ENCODE measurements around the gene DNHD1. TPM values are rescaled to one million over a fixed set of nuclear protein-coding genes. Genes with fewer than 3 reads are reported as not detected.
A peak's percentile ranks its signal among the peaks of the same experiment; 100 is the strongest.
"Not testable (repeated sequence)": the region's sequence is repeated elsewhere in the genome, so short reads cannot be mapped to it uniquely, and the experiment has no call there.

Gene DNHD1
- total RNA-seq, 5 donors from 2014 or later (not counting 1 experiment from before 2014, with no cell fraction given): 44.1 to 52.0 (median 47.8) TPM

DNA sequence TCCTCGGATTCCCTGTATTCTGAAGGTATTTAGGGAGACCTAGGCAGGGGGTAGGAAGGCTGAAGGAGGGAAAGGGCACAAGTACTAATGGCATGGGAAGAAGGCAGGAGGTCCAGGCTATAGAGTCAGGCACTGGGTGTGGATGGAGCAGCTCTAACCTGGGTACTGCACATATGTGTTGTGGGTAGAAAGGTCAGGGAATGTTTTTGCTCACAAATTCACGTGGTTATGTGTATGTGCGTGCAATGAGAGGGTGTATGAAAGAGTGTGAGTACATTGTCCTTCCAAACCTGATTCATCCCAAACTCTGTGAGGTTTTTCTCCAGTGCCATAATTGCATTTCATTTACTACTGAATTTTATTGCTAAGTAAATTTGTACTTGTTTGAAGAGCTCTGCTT lies 23.2 kb downstream of the DNHD1 start:
- ChIA-PET CTCF (no interaction called here), POLR2A (no interaction called here)
- 100% methylated on average over 1 of the region's 3 CpGs for WGBS (ENCODE audit: insufficient coverage)
- no peak for ATAC-seq (replicated peaks in 1 of 4)
- Histone ChIP-seq H3K4me1 (ENCODE audit: control insufficient read depth in 1 of 2, extremely low read depth in 1 of 2, insufficient read depth in 2 of 2, low read length in 2 of 2) (no peaks in the 10 kb centered on the region), H3K4me3 (ENCODE audit: control insufficient read depth in 1 of 2, extremely low read depth in 1 of 2, low read length in 1 of 2) (no peak overlapping the region), H3K27ac (ENCODE audit: low read length) (no peak overlapping the region), H3K9me3 (no peaks in the 10 kb centered on the region), H3K27me3 (replicated peaks in 1 of 2; ENCODE audit: control insufficient read depth in 2 of 2, extremely low read depth in 1 of 2, insufficient read depth in 2 of 2, low read length in 1 of 2) (no peaks in the 10 kb centered on the region), H3K36me3 (ENCODE audit: control insufficient read depth in 2 of 2, extremely low read depth in 1 of 2, insufficient read depth in 1 of 2, low read length in 1 of 2) (peaks cover 4 to 20% of the 10 kb centered on the region in 2 donors)
- Mint-ChIP-seq H3K27me3 (no peaks in the 10 kb centered on the region), H3K36me3 (peaks cover 72% of the 10 kb centered on the region), H3K27ac (no peak overlapping the region), H3K4me3 (no peak overlapping the region), H3K4me1 (peaks cover 0 to 14% (median 8%) of the 10 kb centered on the region in 3 donors), H3K9me3 (no peaks in the 10 kb centered on the region)
- no peak for DNase-seq

- H3K27me3 ChIP-seq (replicated peaks in 1 of 2; ENCODE audit: control insufficient read depth in 2 of 2, extremely low read depth in 1 of 2, insufficient read depth in 2 of 2, low read length in 1 of 2); POLR2A ChIA-PET; ATAC-seq (replicated peaks in 1 of 4); H3K9me3 Mint-ChIP-seq; H3K4me3 ChIP-seq (ENCODE audit: control insufficient read depth in 1 of 2, extremely low read depth in 1 of 2, low read length in 1 of 2); H3K27ac ChIP-seq (ENCODE audit: low read length); H3K27me3 Mint-ChIP-seq; H3K27ac Mint-ChIP-seq; H3K4me3 Mint-ChIP-seq; H3K9me3 ChIP-seq; DNase-seq; H3K4me1 ChIP-seq (ENCODE audit: control insufficient read depth in 1 of 2, extremely low read depth in 1 of 2, insufficient read depth in 2 of 2, low read length in 2 of 2): not testable (repeated sequence)
- Mint-ChIP-seq H3K4me1 (peaks cover 13 to 28% (median 24%) of the 10 kb centered on the region in 3 donors), H3K36me3 (peaks cover 60% of the 10 kb centered on the region)
- H3K36me3 ChIP-seq (ENCODE audit: control insufficient read depth in 2 of 2, extremely low read depth in 1 of 2, insufficient read depth in 1 of 2, low read length in 1 of 2): peaks cover 4 to 16% of the 10 kb centered on the region in 2 donors
- CTCF ChIA-PET: interaction anchor here (0.6 to 1.0 kb wide), 2 partner anchors 9 to 147 kb away, joined by 3 read pairs; no protein-coding TSS in a partner anchor
- WGBS (ENCODE audit: insufficient coverage): 100% methylated on average over 2 of the region's 3 CpGs
Observed at GRCh38 chr11:6521946-6522345, 24.9 kb downstream of the DNHD1 start.

- Mint-ChIP-seq H3K27me3 (no peaks in the 10 kb centered on the region), H3K9me3 (no peaks in the 10 kb centered on the region), H3K27ac (no peak overlapping the region), H3K4me1 (peaks cover 19 to 29% (median 28%) of the 10 kb centered on the region in 3 donors), H3K4me3 (no peak overlapping the region), H3K36me3 (peaks cover 49% of the 10 kb centered on the region)
- POLR2A ChIA-PET: interaction anchor here in 1 of 2 donors (1.0 kb wide), 1 partner anchor 1461 kb away, joined by 3 read pairs; no protein-coding TSS in a partner anchor
- Histone ChIP-seq H3K4me1 (ENCODE audit: control insufficient read depth in 1 of 2, extremely low read depth in 1 of 2, insufficient read depth in 2 of 2, low read length in 2 of 2) (peaks cover 3 to 8% of the 10 kb centered on the region in 2 experiments), H3K27ac (ENCODE audit: low read length) (no peak overlapping the region), H3K36me3 (ENCODE audit: control insufficient read depth in 2 of 2, extremely low read depth in 1 of 2, insufficient read depth in 1 of 2, low read length in 1 of 2) (peaks cover 4 to 16% of the 10 kb centered on the region in 2 donors), H3K4me3 (ENCODE audit: control insufficient read depth in 1 of 2, extremely low read depth in 1 of 2, low read length in 1 of 2) (no peak overlapping the region), H3K9me3 (no peaks in the 10 kb centered on the region), H3K27me3 (replicated peaks in 1 of 2; ENCODE audit: control insufficient read depth in 2 of 2, extremely low read depth in 1 of 2, insufficient read depth in 2 of 2, low read length in 1 of 2) (no peaks in the 10 kb centered on the region)
- CTCF ChIA-PET: interaction anchor here (0.6 kb wide), 2 partner anchors 16 to 146 kb away, joined by 3 read pairs; no protein-coding TSS in a partner anchor
- ATAC-seq (replicated peaks in 1 of 4): no peak
- no peak for DNase-seq
- WGBS (ENCODE audit: insufficient coverage): no CpG with 5 or more reads among the region's 1 CpG
Observed at GRCh38 chr11:6523253-6523652, 26.2 kb downstream of the DNHD1 start.

- Mint-ChIP-seq H3K4me1 (peaks cover 19 to 29% (median 28%) of the 10 kb centered on the region in 3 donors), H3K27ac (peak overlapping the region; percentile 95 to 97), H3K9me3 (no peaks in the 10 kb centered on the region), H3K4me3 (peak overlapping the region; percentile 67 to 71 (median 70)), H3K36me3 (peaks cover 24% of the 10 kb centered on the region), H3K27me3 (no peaks in the 10 kb centered on the region)
- CTCF ChIA-PET: interaction anchor here in 1 of 2 donors (0.6 kb wide), 1 partner anchor 9 kb away, joined by 3 read pairs; no protein-coding TSS in a partner anchor
- POLR2A ChIA-PET: interaction anchor here (0.6 to 1.0 kb wide), 2 partner anchors 137 to 180 kb away, joined by 3 to 12 read pairs; no protein-coding TSS in a partner anchor
- WGBS (ENCODE audit: insufficient coverage): no CpG with 5 or more reads among the region's 3 CpGs
- DNase-seq: peak in 1 of 35 experiments; percentile 6
- Histone ChIP-seq H3K27ac (ENCODE audit: low read length) (peak overlapping the region; percentile 30), H3K4me3 (ENCODE audit: control insufficient read depth in 1 of 2, extremely low read depth in 1 of 2, low read length in 1 of 2) (no peak overlapping the region), H3K27me3 (replicated peaks in 1 of 2; ENCODE audit: control insufficient read depth in 2 of 2, extremely low read depth in 1 of 2, insufficient read depth in 2 of 2, low read length in 1 of 2) (no peaks in the 10 kb centered on the region), H3K9me3 (no peaks in the 10 kb centered on the region), H3K4me1 (ENCODE audit: control insufficient read depth in 1 of 2, extremely low read depth in 1 of 2, insufficient read depth in 2 of 2, low read length in 2 of 2) (peaks cover 3 to 8% of the 10 kb centered on the region in 2 experiments), H3K36me3 (ENCODE audit: control insufficient read depth in 2 of 2, extremely low read depth in 1 of 2, insufficient read depth in 1 of 2, low read length in 1 of 2) (peaks cover 0 to 3% of the 10 kb centered on the region in 2 donors)
- peak in 1 of 4 experiments; percentile 47 for ATAC-seq (replicated peaks in 1 of 4)
Observed at GRCh38 chr11:6526411-6527135, 29.5 kb downstream of the DNHD1 start.

GRCh38 chr11:6529266-6529665 lies 32.2 kb downstream of the DNHD1 start:
- Histone ChIP-seq H3K36me3 (ENCODE audit: control insufficient read depth in 2 of 2, extremely low read depth in 1 of 2, insufficient read depth in 1 of 2, low read length in 1 of 2) (peaks cover 3 to 14% of the 10 kb centered on the region in 2 donors), H3K27me3 (replicated peaks in 1 of 2; ENCODE audit: control insufficient read depth in 2 of 2, extremely low read depth in 1 of 2, insufficient read depth in 2 of 2, low read length in 1 of 2) (no peaks in the 10 kb centered on the region), H3K27ac (ENCODE audit: low read length) (no peak overlapping the region), H3K4me3 (ENCODE audit: control insufficient read depth in 1 of 2, extremely low read depth in 1 of 2, low read length in 1 of 2) (no peak overlapping the region), H3K9me3 (no peaks in the 10 kb centered on the region), H3K4me1 (ENCODE audit: control insufficient read depth in 1 of 2, extremely low read depth in 1 of 2, insufficient read depth in 2 of 2, low read length in 2 of 2) (peaks cover 3 to 8% of the 10 kb centered on the region in 2 experiments)
- H3K27me3 Mint-ChIP-seq: no peaks in the 10 kb centered on the region
- no peak for DNase-seq
- H3K4me1 Mint-ChIP-seq: peaks cover 19 to 29% (median 24%) of the 10 kb centered on the region in 3 donors
- ChIA-PET POLR2A (no interaction called here), CTCF (interaction anchor here (0.5 to 4.2 kb wide), 8 partner anchors 23 to 1458 kb away, joined by 3 to 29 read pairs (median 4); partner anchors contain the start of genes EIF3F (in 1 of the 2) and MRPL17 (in 1 of the 2))
- peak overlapping the region in 1 of 2 donors; percentile 25 for H3K27ac Mint-ChIP-seq
- no peak for ATAC-seq (replicated peaks in 1 of 4)
- H3K4me3 Mint-ChIP-seq: no peak overlapping the region
- H3K36me3 Mint-ChIP-seq: peaks cover 19% of the 10 kb centered on the region
- H3K9me3 Mint-ChIP-seq: no peaks in the 10 kb centered on the region
- WGBS (ENCODE audit: insufficient coverage): 100% methylated on average over 1 of the region's 2 CpGs

DNA sequence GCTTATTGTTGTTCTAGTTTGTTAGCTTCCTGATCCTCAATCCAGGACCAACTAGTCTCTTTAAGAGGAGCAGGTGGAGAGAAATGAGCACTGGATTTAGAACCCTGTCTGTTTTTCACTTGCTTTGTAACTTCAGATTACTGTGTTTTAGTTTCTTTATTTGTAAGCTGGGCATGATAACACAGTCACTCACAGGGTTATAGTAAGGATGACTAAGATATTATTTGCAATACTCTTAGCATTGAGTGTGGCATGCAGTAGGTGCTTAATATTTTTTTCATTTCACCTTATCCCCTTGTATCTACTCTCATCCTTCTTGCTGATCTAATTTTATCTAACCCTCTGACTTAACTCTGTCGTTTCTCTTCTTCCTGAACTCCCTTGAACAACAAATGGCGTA lies 33.8 kb downstream of the DNHD1 start:
- Histone ChIP-seq H3K36me3 (ENCODE audit: control insufficient read depth in 2 of 2, extremely low read depth in 1 of 2, insufficient read depth in 1 of 2, low read length in 1 of 2) (peaks cover 3 to 12% of the 10 kb centered on the region in 2 donors), H3K4me3 (ENCODE audit: control insufficient read depth in 1 of 2, extremely low read depth in 1 of 2, low read length in 1 of 2) (no peak overlapping the region), H3K27me3 (replicated peaks in 1 of 2; ENCODE audit: control insufficient read depth in 2 of 2, extremely low read depth in 1 of 2, insufficient read depth in 2 of 2, low read length in 1 of 2) (no peaks in the 10 kb centered on the region), H3K27ac (ENCODE audit: low read length) (no peak overlapping the region), H3K4me1 (ENCODE audit: control insufficient read depth in 1 of 2, extremely low read depth in 1 of 2, insufficient read depth in 2 of 2, low read length in 2 of 2) (peaks cover 3 to 5% of the 10 kb centered on the region in 2 experiments), H3K9me3 (no peaks in the 10 kb centered on the region)
- no peaks in the 10 kb centered on the region for H3K27me3 Mint-ChIP-seq
- H3K9me3 Mint-ChIP-seq: no peaks in the 10 kb centered on the region
- 86% methylated on average over 2 of the region's 2 CpGs for WGBS (ENCODE audit: insufficient coverage)
- POLR2A ChIA-PET: no interaction called here
- peaks cover 12 to 17% (median 17%) of the 10 kb centered on the region in 3 donors for H3K4me1 Mint-ChIP-seq
- no peak overlapping the region for H3K27ac Mint-ChIP-seq
- no peak for DNase-seq
- ATAC-seq (replicated peaks in 1 of 4): no peak
- H3K4me3 Mint-ChIP-seq: no peak overlapping the region
- H3K36me3 Mint-ChIP-seq: peaks cover 15% of the 10 kb centered on the region
- CTCF ChIA-PET: interaction anchor here (0.6 to 4.2 kb wide), 24 partner anchors 9 to 1041 kb away, joined by 3 to 29 read pairs (median 4); partner anchors contain the start of genes MRPL17 (in 1 of the 2), TAF10 (in 1 of the 2) and TPP1 (in 1 of the 2)
